Measurements from ENCODE around the gene KCNIP2.

KCNIP2 gene

DNA sequence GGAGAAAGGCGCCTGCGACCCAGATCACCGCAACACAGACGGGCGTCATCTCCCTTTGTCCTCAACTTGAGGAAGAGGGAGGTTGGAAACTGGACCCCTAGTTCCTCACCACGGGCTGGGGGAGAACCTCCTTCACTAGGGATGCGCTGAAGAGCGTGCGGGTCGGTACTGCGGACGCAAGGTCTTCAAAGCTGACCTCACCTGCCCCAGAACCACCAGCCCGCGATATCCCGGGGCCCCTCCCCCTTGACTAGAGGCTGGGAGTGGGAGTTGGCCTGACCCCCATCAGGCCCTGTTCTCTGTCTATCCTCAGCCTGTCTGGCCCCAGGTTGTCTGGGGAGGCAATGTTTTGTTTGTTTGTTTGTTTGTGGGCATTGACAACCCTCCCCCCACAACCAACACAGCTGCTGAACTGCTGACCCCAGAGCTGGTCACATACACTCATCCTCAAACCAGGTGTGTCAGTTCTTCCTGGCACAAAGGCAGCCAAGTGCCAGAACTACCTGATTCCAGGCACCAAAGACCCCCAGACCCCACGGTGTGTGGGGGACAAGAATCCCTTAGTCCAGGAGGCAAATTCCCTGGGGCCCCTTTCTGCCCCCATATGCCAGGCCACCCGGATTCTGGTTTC, 63.3 kb downstream of the KCNIP2 start:
- H3K27ac ChIP-seq, result peak overlapping the region; percentile 2; the same call in 1 of the 2 replicates

DNA sequence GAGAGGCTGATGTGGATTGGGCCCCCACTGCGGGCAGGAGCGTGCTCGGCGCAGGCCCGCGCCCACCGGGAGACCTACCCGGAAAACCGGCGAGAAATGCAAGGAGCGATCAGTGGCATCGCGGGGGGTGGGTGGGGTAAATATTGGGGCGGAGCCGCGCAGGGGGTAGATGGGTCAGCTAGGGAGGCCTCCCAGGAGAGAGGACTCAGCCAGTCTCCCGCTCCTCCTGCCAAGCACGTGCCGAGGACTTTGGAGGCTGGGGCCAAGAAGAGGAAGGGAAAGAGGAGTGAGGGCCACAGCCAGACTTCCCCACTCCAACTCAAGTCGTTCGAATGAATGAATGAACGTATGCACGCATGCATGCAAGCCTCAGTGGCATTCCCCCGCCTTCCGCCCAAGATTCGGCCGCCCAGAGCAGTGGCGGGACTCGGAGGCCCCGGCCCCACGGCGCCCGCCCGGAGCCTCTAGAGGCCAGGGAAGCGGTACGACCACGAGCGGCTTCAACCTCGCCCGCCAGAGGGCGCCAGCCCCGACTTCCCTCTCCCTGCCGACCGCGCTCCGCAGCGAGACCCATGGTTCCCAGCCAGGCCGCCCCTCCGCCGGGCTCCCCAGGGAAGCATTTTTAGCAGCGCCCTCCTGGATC, 63.9 kb downstream of the KCNIP2 start:
- TF ChIP-seq CTCF (conservative IDR thresholded peaks at IDR 0.05) (peak; percentile 96), ZFX (IDR thresholded peaks at IDR 0.05) (no peak)
- peak overlapping the region; percentile 2; the same call in 1 of the 2 replicates for H3K27ac ChIP-seq

More for the DNA sequence above, 63.3 kb downstream of the KCNIP2 start:
- TF ChIP-seq CTCF (conservative IDR thresholded peaks at IDR 0.05) (no peak; the same call in 1 of the 2 replicates), ZFX (IDR thresholded peaks at IDR 0.05) (no peak)

- TF ChIP-seq ZFX (IDR thresholded peaks at IDR 0.05) (no peak), CTCF (conservative IDR thresholded peaks at IDR 0.05) (no peak)
- H3K27ac ChIP-seq, result no peak overlapping the region
Observed at GRCh38 chr10:101778781-101779543, 64.6 kb downstream of the KCNIP2 start.

GRCh38 chr10:101778151-101778780, 65.3 kb downstream of the KCNIP2 start:
- H3K27ac ChIP-seq, result no peak overlapping the region
- no peak for TF ChIP-seq ZFX (IDR thresholded peaks at IDR 0.05)
- TF ChIP-seq CTCF (conservative IDR thresholded peaks at IDR 0.05), result no peak

DNA sequence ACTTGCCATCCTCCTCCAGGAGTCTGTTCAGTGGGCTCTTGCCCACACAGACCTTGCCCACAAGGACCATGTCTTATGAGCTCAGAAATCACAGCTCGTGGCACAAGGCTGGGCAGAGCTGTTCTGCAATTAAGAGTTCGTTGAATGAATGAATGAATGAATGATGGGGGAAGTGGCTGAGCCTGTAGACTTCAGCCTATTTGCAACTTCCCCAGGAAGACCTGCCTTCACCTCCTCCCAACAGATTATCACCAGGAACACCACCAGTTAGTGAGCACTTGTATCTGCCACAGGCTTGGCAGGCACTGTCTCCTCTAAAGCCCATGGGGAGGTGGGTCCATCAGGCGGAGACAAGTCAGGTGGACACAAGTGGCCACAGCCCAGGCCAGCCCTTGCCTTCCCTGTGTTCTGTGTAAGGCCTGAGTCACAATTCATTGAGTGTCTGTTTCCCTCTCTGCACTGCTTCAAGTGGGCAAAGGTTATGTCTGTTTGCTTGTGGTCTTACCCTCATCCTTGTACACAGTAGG, 65.9 kb downstream of the KCNIP2 start:
- H3K27ac ChIP-seq, result no peak overlapping the region

GRCh38 chr10:101776161-101776817, 67.3 kb downstream of the KCNIP2 start:
- H3K27ac ChIP-seq, result no peak overlapping the region
- TF ChIP-seq ZFX (IDR thresholded peaks at IDR 0.05) (no peak), CTCF (conservative IDR thresholded peaks at IDR 0.05) (no peak)

More for the DNA sequence above, 65.9 kb downstream of the KCNIP2 start:
- TF ChIP-seq ZFX (IDR thresholded peaks at IDR 0.05), result no peak
- no peak for TF ChIP-seq CTCF (conservative IDR thresholded peaks at IDR 0.05)

Measured in C4-2B (cell line).